SIG-M5 treated with dmso at 0.1 percent for 504 hours (cell line): ENCODE measurements around the gene ACTG2.
"Not testable (repeated sequence)": the region's sequence is repeated elsewhere in the genome, so short reads cannot be mapped to it uniquely, and the experiment has no call there.

Experiments used
- DNase-seq: peaks from one replicate; lab custom pipeline; 2025; ENCODE audit not compliant: unreplicated experiment; lab: John Stamatoyannopoulos, UW

The ACTG2 gene

DNA sequence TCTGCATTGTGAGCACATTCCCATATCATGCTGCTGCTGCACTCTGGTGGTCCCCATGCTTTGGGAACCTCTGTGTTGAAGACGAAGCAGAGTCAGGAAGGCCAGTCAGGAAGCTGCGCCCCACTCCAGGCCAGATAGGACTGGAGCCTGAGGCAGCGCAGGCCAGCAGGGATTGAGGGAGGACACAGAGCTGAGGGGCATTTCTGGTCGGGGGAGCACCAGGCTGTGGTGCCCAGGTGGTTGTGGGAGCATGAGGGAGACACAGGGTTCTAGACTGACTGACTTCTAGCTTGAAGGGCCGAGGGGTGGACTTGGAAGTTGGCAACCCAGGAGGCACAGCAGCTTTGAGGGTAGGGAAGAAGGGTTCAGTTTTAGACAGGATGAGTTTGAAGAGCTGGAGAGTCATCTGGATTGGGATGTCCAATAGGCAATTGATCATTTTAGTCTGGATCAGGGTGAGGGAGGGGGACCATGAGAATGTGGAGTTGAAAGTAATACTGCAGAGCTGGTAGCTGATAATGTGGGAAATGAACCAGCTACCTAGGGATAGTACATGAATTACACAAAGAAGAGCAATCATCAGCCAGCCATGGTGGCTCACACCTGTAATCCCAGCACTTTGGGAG lies 1.4 kb upstream of the ACTG2 start:
- no peak for DNase-seq

DNA sequence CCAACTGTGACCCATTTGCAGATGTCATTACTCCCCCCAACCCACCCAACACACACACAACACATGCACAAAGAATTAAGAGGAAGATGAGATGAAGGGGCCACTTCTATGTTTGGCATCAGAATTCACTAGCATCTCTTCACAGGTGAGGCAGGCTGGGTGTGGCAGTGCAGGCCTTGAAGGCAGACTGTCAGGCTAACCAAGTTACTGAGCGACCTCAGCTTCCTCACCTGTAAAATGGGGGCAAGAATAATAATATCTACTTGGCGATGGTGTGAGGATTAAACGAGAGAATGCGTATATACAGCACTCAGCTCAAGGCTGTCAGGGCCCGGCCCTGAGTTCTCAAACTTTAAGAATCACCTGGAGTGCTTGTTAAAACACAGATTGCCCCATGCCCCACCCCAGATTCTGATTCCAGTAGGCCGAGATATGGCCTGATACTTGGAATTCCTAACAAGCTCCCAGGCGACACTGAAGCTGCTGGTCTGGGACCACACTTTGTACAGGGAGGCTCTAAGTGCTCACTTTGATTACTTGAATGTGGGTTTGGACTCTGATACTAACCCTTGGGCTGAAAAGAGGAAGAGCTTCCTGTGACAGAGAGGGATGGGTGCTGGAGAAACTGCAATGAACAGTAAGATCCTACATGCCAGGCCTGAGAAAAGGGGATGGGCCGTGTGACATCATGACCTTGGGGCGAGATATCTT lies 1.1 kb downstream of the ACTG2 start:
- no peak for DNase-seq

GRCh38 chr2:73894475-73894850 lies 1.7 kb downstream of the ACTG2 start:
- no peak for DNase-seq

DNA sequence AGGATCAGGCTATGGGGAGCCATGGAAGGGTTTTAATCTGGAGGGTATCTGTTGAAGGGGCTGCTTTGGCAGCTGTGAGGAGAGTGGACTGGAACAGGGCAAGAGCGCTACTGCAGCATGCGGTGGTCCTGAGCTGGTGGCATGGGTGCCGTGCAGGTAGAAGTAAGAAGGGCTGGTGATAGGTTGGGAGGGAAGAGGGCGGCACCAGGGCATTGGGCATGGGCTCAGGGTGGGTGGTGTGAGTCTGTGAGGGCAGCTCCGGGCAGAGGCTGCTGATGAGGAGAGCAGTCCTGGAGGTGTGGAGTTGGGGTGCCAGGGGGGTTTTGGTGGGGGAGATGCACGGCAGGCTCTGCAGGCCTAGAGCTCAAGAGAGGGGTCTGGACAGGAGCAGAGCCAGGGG lies 2.1 kb downstream of the ACTG2 start:
- no peak for DNase-seq

DNA sequence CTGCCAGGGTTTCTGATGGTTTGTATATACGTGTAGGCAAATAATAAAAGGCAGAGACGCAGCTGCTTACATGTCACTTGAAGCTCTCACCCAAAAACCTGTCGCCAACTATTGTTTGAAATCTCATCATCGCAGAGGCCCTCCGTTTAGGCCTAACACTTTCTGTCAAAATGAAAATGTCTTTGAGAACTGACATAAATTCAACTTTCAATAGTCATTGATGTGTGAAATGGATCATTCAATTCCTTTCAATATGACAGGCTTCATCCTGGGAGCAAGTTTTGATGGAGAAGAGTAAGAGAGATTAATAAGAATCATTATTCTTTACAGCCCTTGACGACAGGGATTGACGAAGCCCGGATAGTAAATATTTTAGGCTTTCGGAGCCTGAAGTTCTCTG lies 2.7 kb downstream of the ACTG2 start:
- no peak for DNase-seq

DNA sequence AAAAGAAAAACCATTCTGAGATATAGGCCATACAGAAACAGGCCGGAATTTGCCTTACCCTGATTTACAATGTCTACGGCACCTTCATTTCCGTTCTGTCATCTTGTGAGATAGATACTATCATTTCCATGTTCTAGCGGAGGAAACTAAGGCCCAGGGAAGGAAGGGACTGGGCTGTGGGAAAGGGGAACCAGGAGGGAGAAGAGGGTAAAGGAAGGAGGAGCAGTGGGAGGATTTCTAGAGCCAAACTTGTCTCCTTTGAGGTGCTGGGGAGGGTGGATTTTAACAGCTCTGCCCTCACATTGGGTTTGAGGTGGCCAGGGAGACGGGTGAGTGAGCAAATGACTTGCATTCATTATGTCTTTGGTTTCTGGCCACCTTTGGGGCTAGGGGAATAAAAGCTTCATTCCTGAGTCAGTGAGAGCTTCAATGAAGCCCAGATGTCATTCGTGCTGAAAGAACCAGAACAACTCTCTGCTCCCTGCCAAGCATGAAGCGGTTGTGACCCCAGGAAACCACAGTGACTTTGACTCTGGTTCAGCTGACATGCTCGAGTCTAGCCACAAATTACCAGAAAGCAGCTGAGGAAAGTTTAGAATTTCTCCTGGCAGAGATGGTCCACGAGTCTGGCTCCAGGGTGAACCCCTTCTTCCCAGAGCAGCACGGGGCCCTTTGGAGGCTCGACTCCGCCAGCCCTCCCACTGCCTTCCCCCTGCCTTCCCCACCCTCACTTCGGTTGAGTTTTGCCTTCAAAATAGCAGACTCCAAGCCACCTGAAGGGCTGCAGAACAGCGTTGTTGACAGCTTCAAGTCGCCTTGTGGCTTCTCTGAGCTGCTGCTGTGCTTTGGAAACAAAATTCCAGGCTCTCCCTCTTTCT lies 3.8 kb downstream of the ACTG2 start:
- no peak for DNase-seq

- DNase-seq, result no peak
Observed at GRCh38 chr2:73897240-73897583, 4.4 kb downstream of the ACTG2 start.

DNA sequence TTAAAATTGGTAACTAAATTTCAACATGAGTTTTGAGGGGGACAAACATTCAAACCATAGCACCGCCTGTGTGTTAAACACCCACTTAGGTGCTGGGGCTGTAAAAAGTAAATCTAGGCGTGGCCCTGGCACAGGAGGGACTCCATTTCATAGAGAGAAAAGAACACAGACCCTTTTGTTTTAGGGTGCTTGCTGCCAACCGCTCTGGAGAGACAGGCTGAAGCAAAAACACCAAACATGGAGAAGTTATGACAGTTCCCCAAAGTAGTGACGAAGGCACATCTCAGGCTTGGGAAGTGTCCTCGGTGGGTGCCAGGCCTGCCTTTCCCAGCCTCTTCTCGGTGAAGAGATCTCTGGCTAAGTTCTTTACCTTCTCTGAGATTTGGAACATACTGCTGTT lies 5.1 kb downstream of the ACTG2 start:
- DNase-seq, result no peak

- DNase-seq, result no peak
Observed at GRCh38 chr2:73899801-73900336, 7.1 kb downstream of the ACTG2 start.

DNA sequence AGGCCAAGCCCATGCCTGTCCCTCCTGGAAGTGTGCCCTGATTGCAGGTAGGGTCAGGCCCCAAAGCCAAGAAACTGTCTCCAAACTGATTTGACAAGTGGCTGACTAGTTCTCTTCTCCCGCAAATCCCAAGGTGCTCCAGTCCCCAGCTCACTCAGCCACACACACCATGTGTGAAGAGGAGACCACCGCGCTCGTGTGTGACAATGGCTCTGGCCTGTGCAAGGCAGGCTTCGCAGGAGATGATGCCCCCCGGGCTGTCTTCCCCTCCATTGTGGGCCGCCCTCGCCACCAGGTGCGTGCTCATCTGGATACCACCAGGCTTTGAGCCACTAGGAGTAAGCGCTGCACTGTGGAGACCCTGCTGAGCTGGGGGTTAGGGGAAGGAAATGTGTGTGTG lies 8.3 kb downstream of the ACTG2 start:
- DNase-seq, result no peak

DNA sequence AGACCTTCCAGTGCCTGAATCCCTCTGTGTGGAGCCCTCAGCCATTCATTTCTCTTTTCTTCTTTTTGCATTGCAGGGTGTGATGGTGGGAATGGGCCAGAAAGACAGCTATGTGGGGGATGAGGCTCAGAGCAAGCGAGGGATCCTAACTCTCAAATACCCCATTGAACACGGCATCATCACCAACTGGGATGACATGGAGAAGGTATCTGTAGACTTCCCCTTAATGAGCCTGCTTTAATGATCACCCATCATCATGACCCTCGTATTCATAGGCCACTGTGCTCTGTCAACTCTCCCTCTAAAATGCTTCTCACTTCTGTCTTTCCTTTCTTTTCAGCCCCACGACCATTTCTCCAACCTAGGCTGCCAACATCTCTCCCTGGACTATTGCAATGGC lies 9.5 kb downstream of the ACTG2 start:
- DNase-seq, result no peak

GRCh38 chr2:73903313-73903712 lies 10.5 kb downstream of the ACTG2 start:
- DNase-seq, result no peak

GRCh38 chr2:73903949-73904613 lies 11.3 kb downstream of the ACTG2 start:
- not testable (repeated sequence) for DNase-seq

GRCh38 chr2:73904952-73905351 lies 12.1 kb downstream of the ACTG2 start:
- no peak for DNase-seq

DNA sequence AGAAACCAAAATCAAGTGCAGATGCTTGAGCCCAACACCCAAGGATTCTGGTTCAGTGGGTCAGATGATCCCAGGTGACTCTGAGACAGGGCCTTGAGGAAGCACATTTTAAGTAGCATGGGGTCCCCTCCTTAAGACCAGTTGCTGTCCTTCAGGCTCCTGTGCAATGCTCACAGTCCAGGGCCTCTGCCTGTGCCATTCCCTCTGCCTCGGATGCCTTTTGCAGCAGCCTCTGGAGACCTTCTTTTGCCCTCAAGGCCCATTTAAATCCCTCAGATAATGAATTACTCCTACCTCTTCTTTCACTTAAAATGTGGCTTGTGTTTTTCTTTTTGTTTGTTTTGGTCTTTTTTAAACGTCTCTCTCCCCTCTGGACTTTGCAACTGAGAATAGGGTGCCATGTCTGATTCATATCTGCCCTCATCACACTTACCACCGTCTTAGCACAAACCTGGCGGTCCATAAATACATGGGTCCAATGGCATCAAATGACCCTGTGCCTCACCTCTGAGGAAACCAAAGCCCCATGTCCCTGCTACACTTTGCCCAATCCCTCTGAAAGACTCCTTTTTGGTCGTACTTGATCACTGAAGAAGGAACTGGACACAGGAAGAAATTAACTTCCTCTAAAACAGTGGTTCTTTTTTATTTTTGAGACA lies 14.2 kb downstream of the ACTG2 start:
- no peak for DNase-seq

GRCh38 chr2:73907840-73908452 lies 15.1 kb downstream of the ACTG2 start:
- peak; percentile 66 for DNase-seq

DNA sequence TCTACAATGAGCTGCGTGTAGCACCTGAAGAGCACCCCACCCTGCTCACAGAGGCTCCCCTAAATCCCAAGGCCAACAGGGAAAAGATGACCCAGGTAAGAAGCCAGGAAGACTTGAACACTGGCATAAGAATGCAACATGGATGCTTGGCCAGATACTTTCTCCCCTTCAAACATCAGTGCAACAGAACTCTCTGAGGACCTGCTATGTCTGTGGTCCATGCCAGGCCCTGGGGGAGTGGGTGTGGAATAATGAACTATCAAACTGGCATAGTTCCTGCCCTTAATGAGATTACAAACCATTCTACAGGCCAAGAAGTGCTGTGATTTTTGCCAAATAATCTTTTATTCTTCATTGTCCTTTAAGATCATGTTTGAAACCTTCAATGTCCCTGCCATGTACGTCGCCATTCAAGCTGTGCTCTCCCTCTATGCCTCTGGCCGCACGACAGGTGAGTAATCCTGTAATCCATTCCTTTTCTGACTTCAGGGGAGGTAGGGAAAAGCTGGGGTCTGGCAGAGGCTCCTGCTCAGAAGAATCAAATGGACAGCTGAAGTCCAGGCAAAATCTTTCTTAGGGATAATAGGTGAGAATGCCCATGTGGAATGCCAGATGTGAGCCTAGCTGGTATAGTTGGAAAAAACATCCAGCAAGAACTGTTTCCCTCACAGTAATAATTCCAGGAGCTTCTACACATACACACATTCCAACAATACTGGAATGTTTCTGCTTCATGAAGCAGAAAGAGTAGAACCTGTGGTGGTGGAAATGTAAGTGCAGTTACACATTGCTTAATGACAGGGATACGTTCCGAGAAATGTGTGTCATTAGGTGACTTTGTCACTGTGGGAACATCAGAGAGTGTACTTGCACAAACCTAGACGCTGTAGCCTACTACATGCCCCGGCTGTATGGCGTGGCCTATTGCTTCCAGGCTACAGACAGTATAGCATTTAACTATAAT lies 16.2 kb downstream of the ACTG2 start:
- no peak for DNase-seq

- no peak for DNase-seq
Observed at GRCh38 chr2:73910873-73911547, 18.2 kb downstream of the ACTG2 start.
